Stimulated activated naive CD4-positive, alpha-beta T cell treated with Interleukin-2 at 50 U/mL for 16 hours (primary cell): ENCODE data around the gene C9orf72.
A peak's percentile ranks its signal among the peaks of the same experiment; 100 is the strongest.
"Not testable (repeated sequence)": the region's sequence is repeated elsewhere in the genome, so short reads cannot be mapped to it uniquely, and the experiment has no call there.

Experiments used
- DNase-seq: peaks from one replicate; lab custom pipeline; 2025; lab: John Stamatoyannopoulos, UW

Gene C9orf72

GRCh38 chr9:27572918-27573633 is at the start of gene C9orf72:
C9orf72 (minus strand) TSS chr9:27573481; CDS start chr9:27567120, 6,361 bp downstream.
- DNase-seq = peak; percentile 85

DNA sequence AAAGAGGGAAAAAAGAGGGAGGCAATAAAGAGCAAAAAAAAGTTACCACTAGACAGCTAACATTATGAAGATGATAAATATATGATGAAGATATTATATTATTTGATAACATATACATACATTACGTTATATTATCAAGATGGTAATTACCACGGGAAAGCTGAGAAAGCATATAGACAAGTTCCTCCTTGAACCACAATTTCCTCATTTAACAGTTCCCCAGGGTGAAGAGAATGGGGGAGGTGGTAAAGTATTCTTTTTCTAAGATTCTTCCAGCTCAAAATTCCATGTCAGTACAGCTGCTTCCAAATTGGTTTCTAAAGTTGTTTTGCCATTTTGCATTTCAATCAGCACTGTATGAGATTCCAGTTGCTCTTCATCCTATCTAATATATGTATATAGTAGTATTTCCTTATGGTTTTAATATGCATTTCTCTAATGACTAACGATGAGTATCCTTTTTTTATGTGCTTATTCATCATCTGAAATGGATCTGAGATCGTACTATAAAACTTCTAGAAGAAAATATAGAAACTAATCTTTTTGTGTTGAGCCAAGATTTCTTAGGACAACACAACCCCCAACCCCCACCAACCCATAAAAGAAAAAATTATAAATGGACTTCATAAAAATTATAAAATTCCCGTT is 49.5 kb upstream of the C9orf72 start:
- DNase-seq = no peak

DNA sequence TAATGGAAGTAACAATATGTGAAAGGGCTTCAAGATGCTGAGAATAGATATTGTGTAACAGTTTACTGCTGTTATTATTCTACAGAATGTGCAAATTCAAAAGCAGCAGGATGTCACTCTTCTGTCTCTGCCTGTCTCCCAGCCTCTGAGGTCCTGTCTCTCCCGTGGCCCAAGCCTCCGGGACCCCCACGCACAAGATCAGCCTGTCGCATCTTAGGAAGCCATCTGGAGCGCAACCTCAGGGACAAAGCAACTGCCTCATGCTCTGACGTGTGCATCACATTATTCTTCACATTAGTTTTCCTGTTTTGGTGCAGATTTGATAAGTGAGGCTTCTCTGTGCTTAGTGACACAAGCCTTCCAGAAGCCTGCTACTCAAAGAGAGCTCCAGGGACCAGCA is 46.5 kb upstream of the C9orf72 start:
- no peak for DNase-seq

DNA sequence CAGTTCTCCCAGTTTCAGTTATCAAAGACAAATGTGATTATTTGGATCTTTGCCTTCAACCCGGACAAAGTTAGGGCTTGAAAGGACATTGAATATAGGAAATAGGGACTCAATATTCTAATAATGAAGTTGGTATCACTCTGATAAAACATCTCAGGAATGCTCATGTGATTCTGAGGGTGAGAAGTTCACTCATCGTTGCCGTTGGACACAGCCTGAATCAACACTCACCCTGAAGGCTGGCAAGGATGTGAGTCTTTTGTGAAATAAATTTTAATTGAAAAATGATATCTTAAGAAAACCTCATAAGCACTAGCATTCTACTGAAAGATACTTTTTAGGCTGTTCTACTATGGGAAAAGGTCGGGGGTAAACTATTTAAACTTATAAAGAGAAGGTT is 44.8 kb upstream of the C9orf72 start:
- DNase-seq = no peak

DNA sequence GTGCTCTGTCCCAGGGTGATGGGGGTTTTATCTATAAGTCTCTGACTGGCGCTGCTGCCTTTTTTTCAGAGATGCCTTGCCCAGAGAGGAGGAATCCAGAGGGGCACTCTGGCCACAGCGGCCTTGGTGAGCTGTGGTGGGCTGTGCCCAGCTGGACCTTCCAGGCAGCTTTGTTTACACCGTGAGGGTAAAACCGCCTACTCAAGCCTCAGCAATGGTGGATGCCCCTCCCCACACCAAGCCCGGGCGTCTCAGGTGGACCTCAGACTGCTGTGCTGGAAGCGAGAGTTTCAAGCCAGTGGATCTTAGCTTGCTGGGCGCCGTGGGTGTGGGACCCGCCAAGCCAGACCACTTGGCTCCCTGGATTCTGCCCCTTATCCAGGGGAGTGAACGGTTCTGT is 41.3 kb upstream of the C9orf72 start:
- no peak for DNase-seq

DNA sequence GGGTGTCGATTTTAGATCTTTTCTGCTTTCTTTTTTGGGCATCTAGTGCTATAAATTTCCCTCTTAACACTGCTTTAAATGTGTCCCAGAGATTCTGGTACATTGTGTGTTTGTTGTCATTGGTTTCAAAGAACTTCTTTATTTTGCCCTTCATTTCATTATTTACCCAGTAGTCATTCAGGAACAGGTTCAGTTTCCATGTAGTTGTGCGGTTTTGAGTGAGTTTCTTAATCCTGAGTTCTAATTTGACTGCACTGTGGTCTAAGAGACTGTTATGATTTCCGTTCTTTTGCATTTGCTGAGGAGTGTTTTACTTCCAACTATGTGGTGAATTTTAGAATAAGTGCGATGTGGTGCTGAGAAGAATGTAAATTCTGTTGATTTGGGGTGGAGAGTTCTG is 38.8 kb upstream of the C9orf72 start:
- DNase-seq = not testable (repeated sequence)

GRCh38 chr9:27610622-27611021 is 37.3 kb upstream of the C9orf72 start:
- no peak for DNase-seq

- DNase-seq = no peak
These were observed 29.7 kb upstream of the C9orf72 start for GRCh38 chr9:27602954-27603353.

GRCh38 chr9:27602142-27602861 is 29.0 kb upstream of the C9orf72 start:
- DNase-seq = no peak

GRCh38 chr9:27601396-27601795 is 28.1 kb upstream of the C9orf72 start:
- DNase-seq = no peak

DNA sequence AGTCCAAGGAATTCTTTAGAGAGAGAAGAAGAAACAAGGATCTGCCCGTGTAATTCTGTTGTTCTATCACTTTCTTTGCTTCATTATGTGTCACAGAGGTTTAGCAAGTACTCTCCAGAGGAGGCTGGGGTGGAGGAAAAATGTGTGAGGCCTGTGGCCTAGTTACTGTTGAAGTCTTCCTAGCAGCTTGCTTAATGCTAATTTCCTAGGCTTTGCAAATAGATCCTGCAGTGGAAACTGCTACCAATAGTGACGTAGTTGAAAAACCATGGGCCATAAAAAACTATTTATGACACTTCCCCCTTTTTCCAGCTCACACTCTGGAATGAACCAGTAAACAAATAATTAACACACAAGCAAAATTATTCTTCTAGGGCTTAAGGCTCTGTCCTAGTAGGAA is 27.0 kb upstream of the C9orf72 start:
- no peak for DNase-seq

DNA sequence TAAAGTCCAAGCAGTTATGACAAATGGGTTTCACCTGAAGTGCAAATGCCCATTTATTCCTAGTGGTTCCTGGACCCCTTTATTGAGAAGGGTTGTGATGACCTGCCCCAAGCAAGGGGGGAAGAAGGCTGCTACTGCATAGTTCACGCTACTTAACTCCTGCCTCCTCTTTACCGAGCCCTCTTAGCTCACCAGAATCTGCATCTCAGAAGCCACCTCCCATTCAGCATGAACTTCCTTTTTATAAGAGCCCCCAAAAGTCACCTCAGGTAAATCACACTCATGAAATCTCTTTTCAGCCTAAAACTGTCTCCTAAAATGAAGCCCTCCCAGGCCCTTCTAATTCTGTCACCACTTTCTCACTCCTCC is 26.6 kb upstream of the C9orf72 start:
- no peak for DNase-seq

- DNase-seq = no peak
These were observed 26.0 kb upstream of the C9orf72 start for GRCh38 chr9:27599102-27599869.

DNA sequence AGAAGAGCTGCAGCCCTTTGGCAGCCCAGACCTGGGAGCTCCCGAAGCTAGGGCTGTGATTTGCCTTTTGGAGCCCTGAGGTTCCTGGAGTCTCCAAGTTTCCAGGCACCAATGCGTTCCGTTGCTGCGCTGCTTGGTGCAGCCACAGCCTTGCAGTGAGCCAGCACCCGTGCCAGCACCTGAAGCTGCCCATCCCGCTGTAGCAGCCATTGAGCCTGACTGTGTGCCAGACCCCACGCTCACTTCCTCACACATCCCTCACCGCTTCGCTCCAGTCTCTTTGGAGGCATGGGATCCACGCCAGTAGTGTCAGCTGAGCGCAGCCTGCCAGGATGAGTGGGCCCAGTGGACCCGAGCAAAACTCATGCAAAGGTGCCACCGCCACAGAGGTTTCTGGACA is 22.5 kb upstream of the C9orf72 start:
- DNase-seq = no peak

DNA sequence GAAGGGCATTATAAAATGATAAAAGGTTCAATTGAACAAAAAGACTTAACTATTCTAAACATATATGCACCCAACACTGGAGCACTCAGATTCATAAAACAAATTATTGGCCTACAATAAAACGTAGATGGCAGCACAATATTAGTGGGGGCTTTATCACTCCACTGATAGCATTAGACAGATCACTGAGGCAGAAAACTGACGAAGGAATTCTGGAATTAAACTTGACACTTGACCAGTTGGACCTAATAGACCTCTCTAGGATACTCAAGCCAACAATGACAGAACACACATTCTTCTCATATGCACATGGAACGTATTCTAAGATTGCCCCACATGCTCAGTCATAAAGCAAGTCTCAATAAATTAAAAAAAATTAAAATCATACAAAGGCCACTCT is 18.4 kb upstream of the C9orf72 start:
- DNase-seq = no peak

DNA sequence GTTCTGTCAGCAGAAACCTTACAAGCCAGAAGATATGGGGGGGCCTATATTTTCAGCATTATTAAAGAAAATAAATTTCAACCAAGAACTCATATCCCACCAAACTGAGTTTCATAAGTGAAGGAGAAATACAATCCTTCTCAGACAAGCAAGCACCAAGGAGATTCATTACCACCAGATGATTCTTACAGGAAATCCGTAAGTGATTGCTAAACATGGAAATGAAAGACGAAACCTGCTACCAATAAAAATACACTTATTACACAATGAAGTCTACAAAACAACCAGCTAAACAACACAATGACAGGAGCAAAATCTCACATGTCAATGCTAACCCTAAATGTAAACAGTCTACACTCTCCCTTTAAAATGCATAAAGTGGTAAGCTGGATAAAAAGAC is 17.8 kb upstream of the C9orf72 start:
- no peak for DNase-seq

- DNase-seq = no peak
These were observed 17.4 kb upstream of the C9orf72 start for GRCh38 chr9:27590651-27591050.

- no peak for DNase-seq
These were observed 16.2 kb upstream of the C9orf72 start for GRCh38 chr9:27589462-27589861.

- no peak for DNase-seq
These were observed 13.0 kb upstream of the C9orf72 start for GRCh38 chr9:27586304-27586703.

DNA sequence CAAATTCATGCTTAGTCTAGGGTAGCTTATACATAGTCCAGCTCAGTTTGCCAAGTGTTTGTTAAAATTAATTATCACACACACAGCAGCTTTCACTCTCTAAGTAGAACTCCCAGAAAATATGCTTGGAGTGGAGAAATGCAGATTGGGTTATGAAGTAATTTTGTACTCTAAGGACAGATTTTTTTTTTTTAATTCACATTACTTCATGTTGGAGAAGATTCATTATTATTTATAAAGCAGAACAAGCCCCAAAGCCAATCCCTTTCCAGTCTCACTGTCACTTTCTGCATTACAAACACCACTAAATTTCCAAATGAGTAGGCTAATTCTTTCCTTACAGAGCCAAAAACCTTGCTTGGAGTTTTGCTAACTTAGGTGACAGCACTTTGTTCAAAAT is 11.7 kb upstream of the C9orf72 start:
- no peak for DNase-seq

DNA sequence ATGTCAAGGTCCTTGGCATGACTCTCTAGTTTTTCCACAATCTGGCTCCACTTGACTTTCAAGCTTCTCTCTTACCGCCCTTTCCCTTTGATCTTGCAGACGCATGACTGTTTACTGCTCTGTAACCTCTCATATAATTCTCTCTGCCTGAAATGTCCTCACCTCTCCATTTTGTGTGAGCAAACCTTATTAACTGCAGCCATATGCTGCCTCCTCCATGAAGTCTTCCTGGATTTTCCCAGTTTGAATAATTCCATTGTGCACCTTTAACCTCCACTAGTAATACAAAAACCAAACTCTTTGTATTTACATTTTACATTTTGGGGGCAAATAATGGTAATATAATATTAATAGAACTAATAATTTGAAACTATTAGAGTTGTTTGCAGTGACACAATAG is 9.5 kb upstream of the C9orf72 start:
- DNase-seq = no peak

DNA sequence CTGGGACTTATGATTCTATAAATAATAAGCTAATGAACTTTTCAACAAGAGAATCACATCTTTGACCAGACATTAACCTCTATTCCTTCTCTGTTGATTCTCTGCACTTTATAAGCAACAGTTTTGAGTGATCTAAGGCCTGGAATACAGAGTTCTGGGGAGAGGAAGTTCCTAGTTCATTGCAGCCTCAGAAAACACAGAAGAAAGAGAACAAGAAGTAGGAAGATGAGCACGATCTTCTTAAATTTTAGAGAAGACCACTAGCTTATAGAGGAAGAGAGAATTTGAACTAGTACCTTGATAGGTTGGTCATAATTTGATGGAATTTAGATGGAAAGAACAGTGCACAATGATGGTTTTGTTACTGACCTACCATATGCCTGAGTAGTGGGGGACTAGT is 8.5 kb upstream of the C9orf72 start:
- DNase-seq = no peak
